KOPT-K1 (cell line): ENCODE data around the gene GET4.
"Not testable (repeated sequence)": the region's sequence is repeated elsewhere in the genome, so short reads cannot be mapped to it uniquely, and the experiment has no call there.

Source experiments
- H3K27ac ChIP-seq: fragments of 200-600 bp; sonication (generic); 2 replicates; pipeline ENCODE4 v1.5.1; 2016; ENCODE audit warnings: antibody characterized with exemption, mild to moderate bottlenecking, low read depth, low read length; ENCODE audit not compliant: poor library complexity, severe bottlenecking
- H3K36me3 ChIP-seq: fragments of 200-600 bp; sonication (generic); 2 replicates; pipeline ENCODE4 v1.5.1; 2017; ENCODE audit warnings: antibody characterized with exemption, mild to moderate bottlenecking, low read length, moderate library complexity; ENCODE audit not compliant: insufficient read depth
- H3K9me3 ChIP-seq: fragments of 200-600 bp; sonication (generic); 2 replicates; pipeline ENCODE4 v1.5.1; 2017; ENCODE audit warnings: antibody characterized with exemption, low read length, mild to moderate bottlenecking; ENCODE audit not compliant: insufficient read depth, poor library complexity, severe bottlenecking

The GET4 gene

GRCh38 chr7:840001-840600 is 36.3 kb upstream of the GET4 start:
- H3K27ac ChIP-seq = no peak overlapping the region
- no peaks in the 10 kb centered on the region for H3K9me3 ChIP-seq
- peaks cover 75% of the 10 kb centered on the region for H3K36me3 ChIP-seq

- no peak overlapping the region for H3K27ac ChIP-seq
- peaks cover 69% of the 10 kb centered on the region for H3K36me3 ChIP-seq
- peaks cover 8% of the 10 kb centered on the region for H3K9me3 ChIP-seq
Measured at GRCh38 chr7:841943-842342, 34.4 kb upstream of the GET4 start.

GRCh38 chr7:842431-843031 is 33.8 kb upstream of the GET4 start:
- H3K9me3 ChIP-seq = peaks cover 13% of the 10 kb centered on the region
- no peak overlapping the region for H3K27ac ChIP-seq
- peaks cover 66% of the 10 kb centered on the region for H3K36me3 ChIP-seq

GRCh38 chr7:843230-843629 is 33.1 kb upstream of the GET4 start:
- Histone ChIP-seq H3K9me3 (peaks cover 20% of the 10 kb centered on the region), H3K36me3 (peaks cover 66% of the 10 kb centered on the region), H3K27ac (no peak overlapping the region)

- Histone ChIP-seq H3K9me3 (peaks cover 22% of the 10 kb centered on the region), H3K27ac (no peak overlapping the region), H3K36me3 (peaks cover 63% of the 10 kb centered on the region)
Measured at GRCh38 chr7:844043-844442, 32.3 kb upstream of the GET4 start.

GRCh38 chr7:844514-844913 is 31.8 kb upstream of the GET4 start:
- Histone ChIP-seq H3K9me3 (peaks cover 22% of the 10 kb centered on the region), H3K36me3 (peaks cover 66% of the 10 kb centered on the region), H3K27ac (no peak overlapping the region)

- peaks cover 22% of the 10 kb centered on the region for H3K9me3 ChIP-seq
- no peak overlapping the region for H3K27ac ChIP-seq
- H3K36me3 ChIP-seq = peaks cover 66% of the 10 kb centered on the region
Measured at GRCh38 chr7:845091-845490, 31.3 kb upstream of the GET4 start.

GRCh38 chr7:845731-846130 is 30.6 kb upstream of the GET4 start:
- H3K27ac ChIP-seq = no peak overlapping the region
- H3K9me3 ChIP-seq = peaks cover 22% of the 10 kb centered on the region
- peaks cover 69% of the 10 kb centered on the region for H3K36me3 ChIP-seq

- H3K9me3 ChIP-seq = peaks cover 22% of the 10 kb centered on the region
- peaks cover 73% of the 10 kb centered on the region for H3K36me3 ChIP-seq
- not testable (repeated sequence) for H3K27ac ChIP-seq
Measured at GRCh38 chr7:846958-847650, 29.2 kb upstream of the GET4 start.

- Histone ChIP-seq H3K9me3 (peaks cover 22% of the 10 kb centered on the region), H3K36me3 (peaks cover 73% of the 10 kb centered on the region)
- H3K27ac ChIP-seq = not testable (repeated sequence)
Measured at GRCh38 chr7:847728-848127, 28.6 kb upstream of the GET4 start.

- Histone ChIP-seq H3K9me3 (peaks cover 22% of the 10 kb centered on the region), H3K27ac (no peak overlapping the region), H3K36me3 (peaks cover 73% of the 10 kb centered on the region)
Measured at GRCh38 chr7:849145-849544, 27.2 kb upstream of the GET4 start.

GRCh38 chr7:849781-850180 is 26.6 kb upstream of the GET4 start:
- peaks cover 73% of the 10 kb centered on the region for H3K36me3 ChIP-seq
- H3K9me3 ChIP-seq = peaks cover 22% of the 10 kb centered on the region
- H3K27ac ChIP-seq = no peak overlapping the region

- no peak overlapping the region for H3K27ac ChIP-seq
- peaks cover 21% of the 10 kb centered on the region for H3K9me3 ChIP-seq
- H3K36me3 ChIP-seq = peaks cover 76% of the 10 kb centered on the region
Measured at GRCh38 chr7:851204-851603, 25.1 kb upstream of the GET4 start.

- Histone ChIP-seq H3K36me3 (peaks cover 94% of the 10 kb centered on the region), H3K27ac (no peak overlapping the region), H3K9me3 (no peaks in the 10 kb centered on the region)
Measured at GRCh38 chr7:853366-854117, 22.8 kb upstream of the GET4 start.

GRCh38 chr7:854118-854775 is 22.1 kb upstream of the GET4 start:
- Histone ChIP-seq H3K27ac (no peak overlapping the region), H3K36me3 (peaks cover 94% of the 10 kb centered on the region), H3K9me3 (no peaks in the 10 kb centered on the region)
